ENCODE results near the gene ACOXL.
"Not testable (repeated sequence)": the region's sequence is repeated elsewhere in the genome, so short reads cannot be mapped to it uniquely, and the experiment has no call there.

The ACOXL gene

GRCh38 chr2:110834134-110834827, 101.9 kb downstream of the ACOXL start:
- no peak for DNase-seq

GRCh38 chr2:110836671-110837070, 104.3 kb downstream of the ACOXL start:
- DNase-seq = no peak

- no peak for DNase-seq
Observed at GRCh38 chr2:110837446-110838409, 105.4 kb downstream of the ACOXL start.

GRCh38 chr2:110838657-110839384, 106.4 kb downstream of the ACOXL start:
- DNase-seq = no peak

- no peak for DNase-seq
Observed at GRCh38 chr2:110840508-110840907, 108.1 kb downstream of the ACOXL start.

GRCh38 chr2:110842048-110842447, 109.7 kb downstream of the ACOXL start:
- DNase-seq = no peak

- DNase-seq = no peak
Observed at GRCh38 chr2:110843496-110843895, 111.1 kb downstream of the ACOXL start.

GRCh38 chr2:110843959-110844510, 111.7 kb downstream of the ACOXL start:
- no peak for DNase-seq

- no peak for DNase-seq
Observed at GRCh38 chr2:110847651-110848050, 115.3 kb downstream of the ACOXL start.

- no peak for DNase-seq
Observed at GRCh38 chr2:110848071-110848470, 115.7 kb downstream of the ACOXL start.

- no peak for DNase-seq
Observed at GRCh38 chr2:110848519-110849030, 116.2 kb downstream of the ACOXL start.

GRCh38 chr2:110851531-110851930, 119.2 kb downstream of the ACOXL start:
- DNase-seq = no peak

- no peak for DNase-seq
Observed at GRCh38 chr2:110852051-110852450, 119.7 kb downstream of the ACOXL start.

- no peak for DNase-seq
Observed at GRCh38 chr2:110852541-110853263, 120.3 kb downstream of the ACOXL start.

- peak; percentile 19 for DNase-seq
Observed at GRCh38 chr2:110853516-110853915, 121.1 kb downstream of the ACOXL start.

GRCh38 chr2:110853948-110854347, 121.6 kb downstream of the ACOXL start:
- DNase-seq = no peak

GRCh38 chr2:110854355-110855081, 122.1 kb downstream of the ACOXL start:
- peak; percentile 6 for DNase-seq

GRCh38 chr2:110855841-110856240, 123.5 kb downstream of the ACOXL start:
- DNase-seq = not testable (repeated sequence)

GRCh38 chr2:110858135-110858725, 125.9 kb downstream of the ACOXL start:
- peak; percentile 60 for DNase-seq

- peak; percentile 45 for DNase-seq
Observed at GRCh38 chr2:110858993-110859701, 126.8 kb downstream of the ACOXL start.

Measured in NCI-H345 (cell line).